Thyroid gland (tissue), 4 donors: ENCODE measurements around the gene PTPRZ1. TPM values are rescaled to one million over a fixed set of nuclear protein-coding genes. Genes with fewer than 3 reads are reported as not detected.

Experiments used
- DNase-seq, 2 donors: peaks; one replicate each; pipeline ENCODE4 v3.0.0-alpha.2; 2019
- H3K27ac ChIP-seq, 3 donors: fragments of 200-600 bp; sonication (generic); 1 replicate in 2 of 3; 2 replicates in 1 of 3; pipeline ENCODE4 v1.5.1; 2016 to 2019; ENCODE audit warnings: mild to moderate bottlenecking in 1 of 3, moderate library complexity in 1 of 3
- H3K27me3 ChIP-seq: fragments of 200-600 bp; sonication (generic); one replicate; pipeline ENCODE4 v1.5.1; 2019
- H3K36me3 ChIP-seq, 2 donors: fragments of 200-600 bp; sonication (generic); one replicate each; pipeline ENCODE4 v1.5.1; 2016 to 2019
- H3K4me1 ChIP-seq, 2 donors: fragments of 200-600 bp; sonication (generic); one replicate each; pipeline ENCODE4 v1.5.1; 2017 to 2019
- H3K4me3 ChIP-seq, 3 donors: fragments of 200-600 bp; sonication (generic); replicated peaks in 1 of 3; 1 replicate in 2 of 3; 2 replicates in 1 of 3; pipeline ENCODE4 v1.5.1; 2016; ENCODE audit warnings: mild to moderate bottlenecking in 1 of 3
- H3K9me3 ChIP-seq: fragments of 200-600 bp; sonication (generic); one replicate; pipeline ENCODE4 v1.5.1; 2017
- POLR2A ChIP-seq, 2 donors: fragments of 450-650 bp; IDR thresholded peaks; one replicate each; pipeline ENCODE4 v1.6.1; 2017; ENCODE audit warnings: antibody characterized with exemption in 2 of 2, mild to moderate bottlenecking in 2 of 2, moderate library complexity in 1 of 2
- WGBS, 2 donors: methylation state at CpG; one replicate each; pipeline ENCODE4 v1.1.5; 2017; 5-methylcytosine and 5-hydroxymethylcytosine counted together
- intact Hi-C: fragments of 100-400 bp; cut with DNase I; formaldehyde crosslinking; loops from one replicate; pipeline ENCODE4 v1.15.1; 2023
- total RNA-seq, 4 donors: library from RNA; depleted of rRNA; stranded (reverse); fragments of >200 nt; gene quantifications; one replicate each; pipeline ENCODE4 v1.2.3, GENCODE V29; 2016
- TF ChIP-seq, protein P1 (sequence below), 6 experiments: fragments of 200-600 bp in 3 of 6; fragments of 450-650 bp in 3 of 6; sonication (generic) in 3 of 6; IDR thresholded peaks; one replicate each; pipeline ENCODE4 v1.5.1; 2016 to 2019; ENCODE audit warnings: antibody characterized with exemption in 6 of 6, mild to moderate bottlenecking in 2 of 6, inconsistent platforms in 1 of 6, moderate library complexity in 1 of 6

The PTPRZ1 gene
- total RNA-seq, 4 donors from 2014 or later = 0.10 to 0.67 (median 0.11) TPM; not detected in 1

GRCh38 chr7:122054393-122054792 is 181.4 kb downstream of the PTPRZ1 start:
- TF ChIP-seq, protein P1, sequence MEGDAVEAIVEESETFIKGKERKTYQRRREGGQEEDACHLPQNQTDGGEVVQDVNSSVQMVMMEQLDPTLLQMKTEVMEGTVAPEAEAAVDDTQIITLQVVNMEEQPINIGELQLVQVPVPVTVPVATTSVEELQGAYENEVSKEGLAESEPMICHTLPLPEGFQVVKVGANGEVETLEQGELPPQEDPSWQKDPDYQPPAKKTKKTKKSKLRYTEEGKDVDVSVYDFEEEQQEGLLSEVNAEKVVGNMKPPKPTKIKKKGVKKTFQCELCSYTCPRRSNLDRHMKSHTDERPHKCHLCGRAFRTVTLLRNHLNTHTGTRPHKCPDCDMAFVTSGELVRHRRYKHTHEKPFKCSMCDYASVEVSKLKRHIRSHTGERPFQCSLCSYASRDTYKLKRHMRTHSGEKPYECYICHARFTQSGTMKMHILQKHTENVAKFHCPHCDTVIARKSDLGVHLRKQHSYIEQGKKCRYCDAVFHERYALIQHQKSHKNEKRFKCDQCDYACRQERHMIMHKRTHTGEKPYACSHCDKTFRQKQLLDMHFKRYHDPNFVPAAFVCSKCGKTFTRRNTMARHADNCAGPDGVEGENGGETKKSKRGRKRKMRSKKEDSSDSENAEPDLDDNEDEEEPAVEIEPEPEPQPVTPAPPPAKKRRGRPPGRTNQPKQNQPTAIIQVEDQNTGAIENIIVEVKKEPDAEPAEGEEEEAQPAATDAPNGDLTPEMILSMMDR (IDR thresholded peaks at IDR 0.05) = no peak
- no peak for TF ChIP-seq POLR2A (IDR thresholded peaks at IDR 0.05)

DNA sequence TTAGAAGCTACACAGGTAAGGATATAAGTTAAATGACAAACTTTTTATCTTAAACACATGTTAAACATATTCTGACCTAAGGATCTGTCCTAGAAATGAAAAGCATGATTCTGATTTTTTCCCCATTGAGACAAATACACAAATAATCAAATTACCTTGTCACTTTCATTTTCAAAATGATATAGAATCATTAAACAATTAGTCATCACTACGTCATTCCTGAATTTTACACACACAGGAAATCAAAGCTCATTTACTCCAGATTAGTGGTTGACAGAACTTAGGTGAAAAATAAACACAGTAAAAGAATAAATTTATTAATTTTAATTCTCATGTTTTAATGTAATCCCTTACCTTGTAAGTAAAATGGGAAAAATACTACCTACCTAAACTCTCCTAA is 182.1 kb downstream of the PTPRZ1 start:
- no peaks in the 10 kb centered on the region for H3K4me1 ChIP-seq
- H3K27me3 ChIP-seq = no peaks in the 10 kb centered on the region
- intact Hi-C loops = no loop called here
- no peaks in the 10 kb centered on the region for H3K36me3 ChIP-seq
- no peak overlapping the region for H3K4me3 ChIP-seq
- no peak for DNase-seq
- no peak overlapping the region for H3K27ac ChIP-seq
- no peaks in the 10 kb centered on the region for H3K9me3 ChIP-seq
- WGBS, 2 donors = 74 to 83% methylated on average over 1 of the region's 1 CpG
- no peak for TF ChIP-seq POLR2A (IDR thresholded peaks at IDR 0.05)
- TF ChIP-seq, protein P1 (IDR thresholded peaks at IDR 0.05) = no peak

More at GRCh38 chr7:122054393-122054792, 181.4 kb downstream of the PTPRZ1 start:
- intact Hi-C loops = no loop called here
- no peak for DNase-seq
- Histone ChIP-seq H3K4me1 (no peaks in the 10 kb centered on the region), H3K27me3 (no peaks in the 10 kb centered on the region), H3K36me3 (no peaks in the 10 kb centered on the region), H3K9me3 (no peaks in the 10 kb centered on the region), H3K4me3 (no peak overlapping the region), H3K27ac (no peak overlapping the region)
- 87 to 94% methylated on average over 1 of the region's 1 CpG for WGBS, 2 donors

GRCh38 chr7:122056977-122057376 is 184.0 kb downstream of the PTPRZ1 start:
- 72 to 76% methylated on average over 2 of the region's 2 CpGs for WGBS, 2 donors
- no peak for DNase-seq
- intact Hi-C loops = no loop called here

GRCh38 chr7:122059542-122059941 is 186.6 kb downstream of the PTPRZ1 start:
- Histone ChIP-seq H3K4me1 (no peaks in the 10 kb centered on the region), H3K4me3 (no peak overlapping the region), H3K27ac (no peak overlapping the region), H3K36me3 (no peaks in the 10 kb centered on the region), H3K27me3 (no peaks in the 10 kb centered on the region), H3K9me3 (no peaks in the 10 kb centered on the region)
- DNase-seq = no peak
- 55 to 59% methylated on average over 4 of the region's 4 CpGs for WGBS, 2 donors
- TF ChIP-seq POLR2A (IDR thresholded peaks at IDR 0.05) = no peak
- TF ChIP-seq, protein P1 (IDR thresholded peaks at IDR 0.05) = no peak
- intact Hi-C loops = no loop called here

More at GRCh38 chr7:122056977-122057376, 184.0 kb downstream of the PTPRZ1 start:
- H3K4me1 ChIP-seq = no peaks in the 10 kb centered on the region
- H3K27ac ChIP-seq = no peak overlapping the region
- TF ChIP-seq, protein P1 (IDR thresholded peaks at IDR 0.05) = no peak
- no peak for TF ChIP-seq POLR2A (IDR thresholded peaks at IDR 0.05)
- no peaks in the 10 kb centered on the region for H3K9me3 ChIP-seq
- no peak overlapping the region for H3K4me3 ChIP-seq
- no peaks in the 10 kb centered on the region for H3K27me3 ChIP-seq
- no peaks in the 10 kb centered on the region for H3K36me3 ChIP-seq

GRCh38 chr7:122063146-122063545 is 190.2 kb downstream of the PTPRZ1 start:
- H3K9me3 ChIP-seq = no peaks in the 10 kb centered on the region
- no peaks in the 10 kb centered on the region for H3K36me3 ChIP-seq
- no peak overlapping the region for H3K4me3 ChIP-seq
- TF ChIP-seq POLR2A (IDR thresholded peaks at IDR 0.05) = no peak
- TF ChIP-seq, protein P1 (IDR thresholded peaks at IDR 0.05) = no peak
- no peak for DNase-seq
- no peak overlapping the region for H3K27ac ChIP-seq
- no peaks in the 10 kb centered on the region for H3K27me3 ChIP-seq
- intact Hi-C loops = no loop called here
- H3K4me1 ChIP-seq = no peaks in the 10 kb centered on the region
